Right ventricle myocardium inferior (tissue), 1 donor: ENCODE measurements around the gene SNED1. TPM values are rescaled to one million over a fixed set of nuclear protein-coding genes. Genes with fewer than 3 reads are reported as not detected.
A peak's percentile ranks its signal among the peaks of the same experiment; 100 is the strongest.

Experiments used
- ATAC-seq: fragments of 200-7000 bp; cut with Tn5 transposase; one replicate; pipeline ENCODE4 v1.9.1; 2020; ENCODE audit warnings: mild to moderate bottlenecking, moderate library complexity
- DNase-seq: peaks from one replicate; pipeline ENCODE4 v3.0.0; 2021; ENCODE audit errors: missing footprints
- intact Hi-C: fragments of 100-400 bp; cut with DNase I; formaldehyde crosslinking; loops from one replicate; pipeline ENCODE4 v1.11.0; 2022
- total RNA-seq: library from RNA; stranded (reverse); fragmentation: NEBNext Ultra II Directional; extraction: Animal tissue kit (Norgen Biotek cat#: 25700); gene quantifications from one replicate; pipeline ENCODE4 v1.2.1, GENCODE V29; 2021
- donor health status: DM: no; HTN: yes; CAD: no; lungs with severe emphysema.

Gene SNED1
- total RNA-seq, 1 donor from 2014 or later, result 6.7 TPM

GRCh38 chr2:241050624-241051577 lies 52.5 kb downstream of the SNED1 start:
- intact Hi-C loops, result no loop called here
- ATAC-seq, result no peak
- peak; percentile 20 for DNase-seq

- intact Hi-C loops, result no loop called here
- ATAC-seq, result no peak
- DNase-seq, result peak; percentile 61
Observed at GRCh38 chr2:241051578-241052487, 53.4 kb downstream of the SNED1 start.

DNA sequence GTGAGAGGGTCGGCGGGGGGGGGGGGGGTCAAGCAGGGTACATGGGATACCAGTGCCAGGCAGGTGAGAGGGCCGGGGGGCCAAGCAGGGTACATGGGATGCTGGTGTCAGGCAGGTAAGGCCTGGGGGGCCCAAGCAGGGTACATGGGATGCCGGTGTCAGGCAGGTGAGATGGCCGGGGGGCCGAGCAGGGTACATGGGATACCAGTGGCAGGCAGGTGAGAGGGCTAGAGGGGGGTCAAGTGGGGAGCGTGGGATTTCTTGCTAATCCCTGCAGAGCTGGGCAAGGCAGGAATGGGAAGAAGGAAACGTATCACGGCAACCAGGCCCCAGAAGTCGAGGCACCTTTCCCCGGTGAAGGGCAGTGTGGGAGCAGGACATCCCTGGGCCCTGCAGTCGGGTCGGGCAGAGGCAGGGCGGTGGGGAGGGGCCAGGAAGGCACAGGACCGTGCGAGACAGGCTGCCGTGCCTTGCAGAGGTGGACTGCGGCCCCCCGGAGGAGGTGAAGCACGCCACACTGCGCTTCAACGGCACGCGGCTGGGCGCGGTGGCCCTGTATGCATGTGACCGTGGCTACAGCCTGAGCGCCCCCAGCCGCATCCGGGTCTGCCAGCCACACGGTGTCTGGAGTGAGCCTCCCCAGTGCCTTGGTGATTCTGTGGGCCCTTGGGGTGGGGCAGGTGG lies 54.4 kb downstream of the SNED1 start:
- intact Hi-C loops, result no loop called here
- no peak for ATAC-seq
- no peak for DNase-seq

DNA sequence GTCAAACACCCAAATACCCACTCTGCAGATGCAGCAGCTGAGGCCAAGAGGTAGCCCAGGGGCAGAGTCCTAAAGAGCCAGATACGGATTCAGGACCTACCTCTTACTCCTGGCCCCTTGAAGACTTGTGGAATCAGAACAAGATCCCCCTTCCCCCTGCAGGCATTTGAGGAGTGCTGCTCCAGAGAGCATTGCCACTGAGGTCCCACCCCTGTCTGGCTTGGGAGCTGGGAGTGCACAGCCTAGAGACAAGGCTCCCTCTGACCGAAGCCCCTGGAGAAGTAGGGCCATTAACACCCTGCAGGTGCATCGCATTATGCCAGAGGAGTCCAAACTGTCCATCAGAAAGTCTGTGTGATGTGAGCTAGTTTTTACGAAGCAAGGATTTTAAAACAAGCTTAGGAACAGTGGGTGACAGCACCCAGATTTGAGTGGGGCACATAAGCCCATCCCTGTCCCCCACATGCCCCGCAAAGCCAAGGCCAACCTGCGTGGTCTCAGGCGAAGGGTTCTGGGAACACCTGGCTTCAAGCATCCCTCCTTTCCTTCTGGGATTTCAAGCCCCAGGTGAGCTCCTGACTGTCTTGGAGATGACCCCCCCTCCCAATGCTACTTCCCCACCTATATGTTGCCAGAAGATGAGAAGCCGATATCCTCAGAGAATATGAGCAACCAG lies 55.3 kb downstream of the SNED1 start:
- no peak for ATAC-seq
- DNase-seq, result no peak
- intact Hi-C loops, result no loop called here

DNA sequence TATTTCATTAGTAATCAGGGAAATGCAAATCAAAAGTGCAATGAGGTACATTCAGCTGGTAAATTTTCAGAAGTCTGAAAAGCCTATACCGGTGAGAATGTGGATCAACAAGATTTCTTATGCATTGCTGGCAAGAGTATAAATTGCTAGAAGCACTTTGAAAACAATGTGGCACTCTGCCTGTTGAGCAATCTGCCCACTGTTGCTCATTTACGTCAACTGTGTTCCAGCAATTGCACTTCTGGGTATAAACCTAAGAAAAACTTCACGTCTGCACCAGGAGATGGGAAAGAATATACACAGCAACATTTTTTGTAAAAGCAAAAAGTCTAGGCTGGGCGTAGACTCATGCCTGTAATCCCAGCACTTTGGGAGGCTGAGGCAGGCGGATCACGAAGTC lies 62.9 kb downstream of the SNED1 start:
- DNase-seq, result no peak
- intact Hi-C loops, result no loop called here
- ATAC-seq, result no peak

DNA sequence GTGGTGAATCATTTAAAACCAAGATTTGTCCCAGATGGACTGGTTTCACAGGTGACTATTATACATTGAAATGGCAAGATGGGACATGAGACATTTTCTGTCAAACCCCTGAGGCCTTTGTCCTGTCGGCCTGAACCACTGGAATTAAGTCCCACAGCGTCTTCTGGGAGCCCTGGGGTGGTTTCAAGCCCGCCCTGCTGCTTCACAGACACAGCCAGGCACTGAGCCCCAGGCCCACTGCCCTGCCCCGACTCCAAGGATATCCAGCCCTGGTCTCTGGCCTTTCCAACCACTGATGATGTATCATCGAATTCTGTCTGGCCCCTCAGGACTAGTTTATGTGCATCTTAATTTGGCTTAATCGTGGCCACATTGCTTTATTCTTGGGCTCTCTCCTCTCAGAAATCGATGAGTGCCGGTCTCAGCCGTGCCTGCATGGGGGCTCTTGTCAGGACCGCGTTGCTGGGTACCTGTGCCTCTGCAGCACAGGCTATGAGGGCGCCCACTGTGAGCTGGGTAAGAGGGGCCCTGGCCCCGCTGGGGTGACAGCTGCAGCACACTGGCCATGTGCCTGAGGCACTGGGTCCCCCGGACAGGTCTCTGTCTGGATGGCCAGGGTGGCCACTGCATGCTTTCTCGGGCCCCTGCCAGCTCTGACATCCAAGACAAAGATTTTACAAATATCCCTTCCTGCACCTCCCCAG lies 64.1 kb downstream of the SNED1 start:
- no peak for ATAC-seq
- intact Hi-C loops, result no loop called here
- peak; percentile 23 for DNase-seq

DNA sequence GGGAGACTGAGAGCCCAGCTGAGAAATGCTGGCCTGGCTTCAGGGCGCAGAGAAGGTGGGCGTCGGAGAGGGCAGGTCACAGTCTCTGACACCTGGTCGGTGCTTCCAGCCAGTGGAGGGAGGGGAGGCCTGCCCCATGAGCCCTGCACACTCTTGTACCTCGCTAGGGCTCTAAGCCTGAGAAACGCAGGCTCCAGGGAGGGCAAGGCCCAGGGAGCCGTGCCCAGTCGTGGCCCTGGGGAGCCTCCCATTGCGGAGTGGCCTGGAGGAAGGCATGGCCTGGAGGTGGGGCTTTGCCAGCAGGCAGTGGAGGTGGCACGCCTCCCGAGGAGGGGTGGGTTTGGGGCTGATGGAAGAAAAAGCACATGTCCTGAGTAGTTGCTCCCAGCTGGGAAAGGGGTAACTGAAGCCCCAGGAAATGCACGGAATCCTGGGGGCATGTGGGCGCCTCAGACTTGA lies 64.7 kb downstream of the SNED1 start:
- peak; percentile 55 for DNase-seq
- intact Hi-C loops, result no loop called here
- no peak for ATAC-seq

- ATAC-seq (peak; percentile 15), DNase-seq (peak; percentile 39)
- intact Hi-C loops, result no loop called here
Observed at GRCh38 chr2:241063587-241063986, 65.2 kb downstream of the SNED1 start.

DNA sequence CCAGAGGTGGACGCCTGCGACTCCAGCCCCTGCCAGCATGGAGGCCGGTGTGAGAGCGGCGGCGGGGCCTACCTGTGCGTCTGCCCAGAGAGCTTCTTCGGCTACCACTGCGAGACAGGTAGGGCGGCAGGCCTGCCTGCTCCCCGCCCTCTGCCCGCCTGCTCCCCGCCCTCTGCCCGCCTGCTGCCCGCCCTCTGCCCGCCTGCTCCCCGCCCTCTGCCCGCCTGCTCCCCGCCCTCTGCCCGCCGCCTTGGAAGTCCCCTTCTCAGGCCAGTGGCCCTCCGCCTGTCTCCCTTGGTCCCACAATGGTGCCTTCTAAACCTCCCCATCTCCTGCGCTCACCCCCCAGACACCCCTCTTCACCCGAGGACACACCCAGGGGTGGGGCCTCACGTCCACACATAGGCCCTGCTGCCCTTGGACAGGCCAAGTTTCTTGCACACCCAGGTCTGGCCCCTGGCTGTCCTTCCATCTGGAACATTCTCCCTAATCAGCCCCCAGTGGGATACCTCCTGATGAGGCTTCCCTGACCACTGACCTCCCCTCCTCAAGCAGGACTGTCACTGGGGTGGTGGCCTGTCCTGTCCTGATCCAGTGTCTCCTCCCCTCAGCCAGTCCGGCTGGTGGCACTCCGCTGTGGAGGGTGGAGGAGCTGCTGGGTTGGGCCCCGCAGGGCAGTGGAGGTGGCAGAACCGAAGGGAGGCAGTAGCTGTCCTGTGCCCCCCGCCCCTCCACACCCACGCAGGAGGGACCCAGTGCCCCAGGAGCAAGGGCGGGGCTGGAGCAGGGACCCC lies 65.8 kb downstream of the SNED1 start:
- DNase-seq (peak; percentile 69), ATAC-seq (peak; percentile 27)
- intact Hi-C loops, result no loop called here

GRCh38 chr2:241064802-241065354 lies 66.5 kb downstream of the SNED1 start:
- DNase-seq (peak; percentile 44), ATAC-seq (no peak)
- intact Hi-C loops, result no loop called here

DNA sequence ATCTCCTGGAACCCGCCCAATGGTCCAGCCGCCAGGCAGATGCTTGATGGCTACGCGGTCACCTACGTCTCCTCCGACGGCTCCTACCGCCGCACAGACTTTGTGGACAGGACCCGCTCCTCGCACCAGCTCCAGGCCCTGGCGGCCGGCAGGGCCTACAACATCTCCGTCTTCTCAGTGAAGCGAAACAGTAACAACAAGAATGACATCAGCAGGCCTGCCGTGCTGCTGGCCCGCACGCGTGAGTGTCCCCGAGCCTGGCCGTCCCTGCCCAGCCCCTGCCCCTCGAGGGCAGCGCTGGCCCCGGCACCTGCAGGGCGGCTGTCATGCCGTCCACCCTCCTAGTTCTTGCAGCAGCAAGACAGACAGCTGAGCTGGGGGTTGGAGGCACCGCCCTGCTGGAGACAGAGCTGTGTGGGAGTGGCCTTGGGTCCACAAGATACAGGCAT lies 67.0 kb downstream of the SNED1 start:
- peak; percentile 63 for DNase-seq
- ATAC-seq, result no peak
- intact Hi-C loops, result no loop called here

GRCh38 chr2:241066171-241066892 lies 67.9 kb downstream of the SNED1 start:
- DNase-seq (peak; percentile 64), ATAC-seq (no peak)
- intact Hi-C loops, result no loop called here

GRCh38 chr2:241066893-241067341 lies 68.5 kb downstream of the SNED1 start:
- intact Hi-C loops, result no loop called here
- ATAC-seq (no peak), DNase-seq (peak; percentile 37)

GRCh38 chr2:241067501-241068135 lies 69.2 kb downstream of the SNED1 start:
- intact Hi-C loops, result no loop called here
- DNase-seq (peak; percentile 33), ATAC-seq (no peak)

GRCh38 chr2:241068136-241068941 lies 69.9 kb downstream of the SNED1 start:
- ATAC-seq (no peak), DNase-seq (peak; percentile 44)
- intact Hi-C loops, result no loop called here
